GM12878 (cell line): ENCODE data around the gene MYBBP1A. TPM values are rescaled to one million over a fixed set of nuclear protein-coding genes. Genes with fewer than 3 reads are reported as not detected.

Experiments
- ATAC-seq: fragments of 200-7000 bp; cut with Tn5 transposase; 3 replicates; pipeline ENCODE4 v1.9.1; 2020; ENCODE audit warnings: mild to moderate bottlenecking, moderate library complexity
- BruUV-seq: library from RNA; stranded (reverse); fragments of 400-500 nt; replicated peaks from 2 replicates; lab custom pipeline; 2021; lab: Mats Ljungman, UMichigan
- CTCF ChIA-PET: fragments of 300-600 bp; sonication (Branson Sonifier 250); formaldehyde crosslinking; extraction: SDS; loops from one replicate; lab custom pipeline; 2021; ENCODE audit warnings: inconsistent platforms; lab: Yijun Ruan, JAX
- POLR2A ChIA-PET: fragments of 350-600 bp; formaldehyde crosslinking; extraction: SDS; loops from one replicate; lab custom pipeline; 2021; ENCODE audit warnings: inconsistent platforms; lab: Charles Lee
- RAD21 ChIA-PET: fragments of 300-600 bp; sonication (Branson Sonifier 250); formaldehyde crosslinking; loops from one replicate; lab custom pipeline; 2023; ENCODE audit warnings: antibody characterized with exemption; ENCODE audit not compliant: unreplicated experiment; lab: Charles Lee
- SMC1A ChIA-PET: fragments of 300-600 bp; sonication (Branson Sonifier 250); formaldehyde crosslinking; loops from one replicate; lab custom pipeline; 2023; ENCODE audit not compliant: unreplicated experiment, uncharacterized antibody; lab: Charles Lee
- DNase-seq: peaks from one replicate; pipeline ENCODE4 v3.0.0-alpha.2; 2011; ENCODE audit warnings: low read depth, low spot score
- FAIRE-seq: peaks from 3 replicates; lab custom pipeline; 2011; peaks lifted over from hg19 to GRCh38; lab: Jason Lieb, UNC
- H2AFZ ChIP-seq: 2 replicates; pipeline ENCODE4 v1.6.0; 2011; ENCODE audit warnings: low read depth, low read length, control low read depth; ENCODE audit not compliant: control insufficient read depth
- H3K27ac ChIP-seq: 2 replicates; pipeline ENCODE4 v1.5.1; 2011; ENCODE audit warnings: control low read depth; ENCODE audit not compliant: control insufficient read depth, insufficient read depth
- H3K27me3 ChIP-seq, 2 experiments: replicated peaks in 1 of 2; 2 replicates each; pipeline versions ENCODE4 v1.6.0 to v1.6.1; 2011; ENCODE audit warnings: low read length in 1 of 2; ENCODE audit not compliant: control insufficient read depth in 2 of 2, insufficient read depth in 2 of 2
- H3K36me3 ChIP-seq, 2 experiments: 2 replicates each; pipeline ENCODE4 v1.5.1; 2011; ENCODE audit warnings: low read length in 1 of 2; ENCODE audit not compliant: control insufficient read depth in 2 of 2, insufficient read depth in 2 of 2
- H3K4me1 ChIP-seq: 2 replicates; pipeline ENCODE4 v1.6.1; 2011; ENCODE audit warnings: mild to moderate bottlenecking, low read length, moderate library complexity, mixed read lengths; ENCODE audit not compliant: control insufficient read depth, insufficient read depth
- H3K4me2 ChIP-seq: 2 replicates; pipeline ENCODE4 v1.6.0; 2011; ENCODE audit warnings: control low read depth; ENCODE audit not compliant: control insufficient read depth, insufficient read depth
- H3K4me3 ChIP-seq: fragments of 200-600 bp; sonication (generic); 2 replicates; pipeline ENCODE4 v1.5.1; 2016
- H3K79me2 ChIP-seq: 2 replicates; pipeline ENCODE4 v1.6.0; 2011; ENCODE audit warnings: low read length; ENCODE audit not compliant: control insufficient read depth, insufficient read depth
- H3K9ac ChIP-seq: 2 replicates; pipeline ENCODE4 v1.8.0; 2011; ENCODE audit warnings: low read length, control low read depth, mixed read lengths; ENCODE audit not compliant: control insufficient read depth, insufficient read depth
- H3K9me3 ChIP-seq: replicated peaks from 3 replicates; pipeline ENCODE4 v1.5.1; 2011; ENCODE audit warnings: mild to moderate bottlenecking, low read length; ENCODE audit not compliant: control insufficient read depth, insufficient read depth
- H4K20me1 ChIP-seq: 2 replicates; pipeline ENCODE4 v1.6.0; 2011; ENCODE audit not compliant: control insufficient read depth, insufficient read depth
- KLF5 ChIP-seq: fragments of 450-650 bp; IDR thresholded peaks from 2 replicates; pipeline ENCODE4 v1.6.1; 2014; ENCODE audit warnings: mild to moderate bottlenecking; ENCODE audit not compliant: partially characterized antibody
- MAX ChIP-seq: IDR thresholded peaks from 2 replicates; pipeline ENCODE4 v1.6.1; 2012; ENCODE audit warnings: low read depth, low read length, improper control_type of control experiment
- POLR2A ChIP-seq: IDR thresholded peaks from 2 replicates; pipeline ENCODE4 v1.6.1; 2011; ENCODE audit warnings: low read depth, mild to moderate bottlenecking, low read length
- SRF ChIP-seq, 2 experiments: IDR thresholded peaks; 2 replicates each; pipeline ENCODE4 v1.6.1; 2011; ENCODE audit warnings: low read depth in 2 of 2, low read length in 2 of 2, mild to moderate bottlenecking in 1 of 2, moderate library complexity in 1 of 2
- WGBS: methylation state at CpG from one replicate; pipeline ENCODE4 v1.1.6; 2016; ENCODE audit warnings: low lambda C conversion rate; ENCODE audit not compliant: insufficient replicate concordance, insufficient coverage; ENCODE audit errors: missing lambda C conversion rate; 5-methylcytosine and 5-hydroxymethylcytosine counted together
- in situ Hi-C: fragments of 300-500 bp; cut with MboI; formaldehyde crosslinking; loops from 9 replicates; pipeline ENCODE4 v1.14.3; 2018; ENCODE audit warnings: mixed read lengths
- intact Hi-C: fragments of 100-400 bp; cut with micrococcal nuclease; formaldehyde crosslinking; loops from one replicate; pipeline ENCODE4 v1.14.2; 2022; ENCODE audit not compliant: unreplicated experiment
- polyA plus RNA-seq, 11 experiments: library from polyadenylated mRNA; depleted of rRNA in 4 of 11; unstranded in 6 of 11; stranded (reverse) in 5 of 11; fragments of >200 nt; fragmentation: Nextera tagmentation in 4 of 11; fragmentation: Illumina TruSeq in 1 of 11; extraction: Ambion mirVana in 4 of 11; extraction: Trizol in 1 of 11; gene quantifications; 1 replicate in 1 of 11; 2 replicates in 10 of 11; pipeline versions ENCODE4 v1.2.1 to v1.2.3, GENCODE V29; 2011 to 2016; ENCODE audit warnings: inconsistent platforms in 2 of 11, missing spikeins in 2 of 11, low read depth in 1 of 11
- total RNA-seq, 4 experiments: library from RNA; depleted of rRNA in 3 of 4; stranded (reverse); fragments of >200 nt in 3 of 4; fragmentation: Illumina TruSeq in 1 of 4; extraction: Trizol in 1 of 4; gene quantifications; 2 replicates each; pipeline versions ENCODE4 v1.2.1 to v1.2.3, GENCODE V29; 2013 to 2021

MYBBP1A gene
- total and polyA plus RNA-seq, 10 of the 15 experiments (the other 5 are each of a cell fraction or from before 2014, with no cell fraction given), result 2.5 to 121 (median 71.6) TPM

- in situ Hi-C loops, result no loop called here
- Histone ChIP-seq H3K27ac (no peak overlapping the region), H3K4me2 (no peak overlapping the region), H3K9ac (no peak overlapping the region), H3K9me3 (no peaks in the 10 kb centered on the region), H3K4me1 (peaks cover 21% of the 10 kb centered on the region), H4K20me1 (no peaks in the 10 kb centered on the region; the same call in 1 of the 2 replicates), H3K4me3 (no peak overlapping the region), H3K27me3 (no peaks in the 10 kb centered on the region)
- no TSS peak for BruUV-seq
- intact Hi-C loops, result no loop called here
- POLR2A ChIA-PET, result no interaction called here
- FAIRE-seq, result no peak
- CTCF ChIA-PET, result interaction anchor here (1.2 to 5.8 kb wide), 3 partner anchors 11 to 15 kb away, joined by 3 to 60 read pairs (median 7); no protein-coding TSS in a partner anchor
- DNase-seq, result no peak
- ATAC-seq, result no peak
- TF ChIP-seq KLF5 (no peak), POLR2A (0 out of 2 replicates have a peak, but pooled peaks have one; percentile 28)
- TF ChIP-seq, all 136 proteins: peak for 1
- ChIA-PET RAD21 (no interaction called here), SMC1A (no interaction called here)
- 92% methylated on average over 26 of the region's 27 CpGs for WGBS
- H2AFZ ChIP-seq, result no peak overlapping the region
- H3K36me3 ChIP-seq, result peaks cover 32 to 34% of the 10 kb centered on the region in 2 experiments
- H3K79me2 ChIP-seq, result peaks cover 27% of the 10 kb centered on the region
These were observed 3.2 kb downstream of the MYBBP1A start for GRCh38 chr17:4551796-4552525.

GRCh38 chr17:4551141-4551540 is 4.0 kb downstream of the MYBBP1A start:
- in situ Hi-C loops (no loop called here), intact Hi-C loops (no loop called here)
- H3K27me3 ChIP-seq, result no peaks in the 10 kb centered on the region
- no peak overlapping the region for H2AFZ ChIP-seq
- H3K4me1 ChIP-seq, result peaks cover 13% of the 10 kb centered on the region
- ATAC-seq (no peak), FAIRE-seq (no peak), DNase-seq (no peak)
- no TSS peak for BruUV-seq
- no peak overlapping the region for H3K4me3 ChIP-seq
- H3K9me3 ChIP-seq, result no peaks in the 10 kb centered on the region
- H3K79me2 ChIP-seq, result peaks cover 27% of the 10 kb centered on the region
- H3K9ac ChIP-seq, result no peak overlapping the region
- TF ChIP-seq SRF (IDR thresholded peaks at IDR 0.05; ENCODE audit: low read depth in 2 of 2, low read length in 2 of 2) (peak; percentile 28 to 64; a peak in 1 of 4 replicates), MAX (no peak)
- 89% methylated on average over 8 of the region's 8 CpGs for WGBS
- H3K36me3 ChIP-seq, result peaks cover 34 to 36% of the 10 kb centered on the region in 2 experiments
- H3K4me2 ChIP-seq, result no peak overlapping the region
- no peak overlapping the region for H3K27ac ChIP-seq
- ChIA-PET RAD21 (no interaction called here), POLR2A (no interaction called here), SMC1A (interaction anchor here (0.7 kb wide), 1 partner anchor 146 kb away, joined by 4 read pairs; no protein-coding TSS in a partner anchor), CTCF (interaction anchor here (1.2 to 1.6 kb wide), 2 partner anchors 12 to 16 kb away, joined by 3 to 7 read pairs; no protein-coding TSS in a partner anchor)
- no peaks in the 10 kb centered on the region; the same call in none of the 2 replicates for H4K20me1 ChIP-seq
